Activated naive CD8-positive, alpha-beta T cell treated with anti-CD3 and anti-CD28 coated beads for 36 hours (primary cell): ENCODE measurements around the gene LYRM2. TPM values are rescaled to one million over a fixed set of nuclear protein-coding genes. Genes with fewer than 3 reads are reported as not detected.
A peak's percentile ranks its signal among the peaks of the same experiment; 100 is the strongest.

Experiments
- DNase-seq: peaks from one replicate; pipeline ENCODE4 v3.0.0; 2021
- H3K27ac Mint-ChIP-seq: one replicate; pipeline ENCODE4 v1.8.0; 2022; ENCODE audit warnings: mild to moderate bottlenecking, moderate library complexity, mixed read lengths
- H3K27me3 Mint-ChIP-seq: one replicate; pipeline ENCODE4 v1.8.0; 2022; ENCODE audit warnings: mild to moderate bottlenecking, mixed read lengths
- H3K36me3 Mint-ChIP-seq: one replicate; pipeline ENCODE4 v1.8.0; 2021; ENCODE audit warnings: mild to moderate bottlenecking, mixed read lengths
- H3K4me1 Mint-ChIP-seq: one replicate; pipeline ENCODE4 v1.8.0; 2021; ENCODE audit warnings: mixed read lengths
- H3K4me3 Mint-ChIP-seq: one replicate; pipeline ENCODE4 v1.8.0; 2022; ENCODE audit warnings: mild to moderate bottlenecking, moderate library complexity, mixed read lengths
- H3K9me3 Mint-ChIP-seq: one replicate; pipeline ENCODE4 v1.8.0; 2022; ENCODE audit warnings: mixed read lengths
- total RNA-seq, 2 experiments: library from RNA; stranded (reverse); gene quantifications; one replicate each; pipeline ENCODE4 v1.2.3, GENCODE V29; 2021

Gene LYRM2
- total RNA-seq, 2 experiments from 2014 or later: 31.6 to 32.3 TPM

- H3K27me3 Mint-ChIP-seq: no peaks in the 10 kb centered on the region
- H3K27ac Mint-ChIP-seq: no peak overlapping the region
- H3K9me3 Mint-ChIP-seq: peaks cover 12% of the 10 kb centered on the region
- DNase-seq: no peak
- peaks cover 13% of the 10 kb centered on the region for H3K36me3 Mint-ChIP-seq
- H3K4me3 Mint-ChIP-seq: no peak overlapping the region
- H3K4me1 Mint-ChIP-seq: peaks cover 13% of the 10 kb centered on the region
These were observed 46.8 kb downstream of the LYRM2 start for GRCh38 chr6:89591745-89592144.

GRCh38 chr6:89590133-89590532 is 48.4 kb downstream of the LYRM2 start:
- Mint-ChIP-seq H3K9me3 (no peaks in the 10 kb centered on the region), H3K4me3 (no peak overlapping the region), H3K27me3 (no peaks in the 10 kb centered on the region), H3K27ac (no peak overlapping the region), H3K4me1 (no peaks in the 10 kb centered on the region), H3K36me3 (no peaks in the 10 kb centered on the region)
- DNase-seq: no peak

- Mint-ChIP-seq H3K27me3 (no peaks in the 10 kb centered on the region), H3K27ac (no peak overlapping the region), H3K4me1 (no peaks in the 10 kb centered on the region), H3K36me3 (no peaks in the 10 kb centered on the region), H3K4me3 (no peak overlapping the region), H3K9me3 (no peaks in the 10 kb centered on the region)
- no peak for DNase-seq
These were observed 49.1 kb downstream of the LYRM2 start for GRCh38 chr6:89589297-89590025.

GRCh38 chr6:89585154-89585553 is 53.4 kb downstream of the LYRM2 start:
- no peak overlapping the region for H3K4me3 Mint-ChIP-seq
- DNase-seq: no peak
- no peak overlapping the region for H3K27ac Mint-ChIP-seq
- H3K27me3 Mint-ChIP-seq: no peaks in the 10 kb centered on the region
- no peaks in the 10 kb centered on the region for H3K9me3 Mint-ChIP-seq
- no peaks in the 10 kb centered on the region for H3K36me3 Mint-ChIP-seq
- no peaks in the 10 kb centered on the region for H3K4me1 Mint-ChIP-seq

- Mint-ChIP-seq H3K27ac (no peak overlapping the region), H3K27me3 (no peaks in the 10 kb centered on the region), H3K4me3 (no peak overlapping the region), H3K9me3 (no peaks in the 10 kb centered on the region), H3K36me3 (no peaks in the 10 kb centered on the region), H3K4me1 (no peaks in the 10 kb centered on the region)
- no peak for DNase-seq
These were observed 54.0 kb downstream of the LYRM2 start for GRCh38 chr6:89584539-89584938.

GRCh38 chr6:89583559-89583958 is 55.0 kb downstream of the LYRM2 start:
- no peak overlapping the region for H3K27ac Mint-ChIP-seq
- H3K27me3 Mint-ChIP-seq: no peaks in the 10 kb centered on the region
- DNase-seq: no peak
- no peak overlapping the region for H3K4me3 Mint-ChIP-seq
- no peaks in the 10 kb centered on the region for H3K36me3 Mint-ChIP-seq
- H3K9me3 Mint-ChIP-seq: no peaks in the 10 kb centered on the region
- H3K4me1 Mint-ChIP-seq: no peaks in the 10 kb centered on the region

- no peak overlapping the region for H3K27ac Mint-ChIP-seq
- H3K4me1 Mint-ChIP-seq: no peaks in the 10 kb centered on the region
- no peak overlapping the region for H3K4me3 Mint-ChIP-seq
- no peak for DNase-seq
- no peaks in the 10 kb centered on the region for H3K9me3 Mint-ChIP-seq
- no peaks in the 10 kb centered on the region for H3K36me3 Mint-ChIP-seq
- no peaks in the 10 kb centered on the region for H3K27me3 Mint-ChIP-seq
These were observed 55.8 kb downstream of the LYRM2 start for GRCh38 chr6:89582669-89583325.

GRCh38 chr6:89581689-89582088 is 56.9 kb downstream of the LYRM2 start:
- Mint-ChIP-seq H3K4me1 (no peaks in the 10 kb centered on the region), H3K36me3 (no peaks in the 10 kb centered on the region), H3K27me3 (no peaks in the 10 kb centered on the region), H3K9me3 (no peaks in the 10 kb centered on the region), H3K4me3 (no peak overlapping the region), H3K27ac (no peak overlapping the region)
- DNase-seq: no peak

- Mint-ChIP-seq H3K9me3 (no peaks in the 10 kb centered on the region), H3K36me3 (no peaks in the 10 kb centered on the region), H3K4me3 (no peak overlapping the region), H3K4me1 (no peaks in the 10 kb centered on the region), H3K27me3 (no peaks in the 10 kb centered on the region), H3K27ac (no peak overlapping the region)
- no peak for DNase-seq
These were observed 57.4 kb downstream of the LYRM2 start for GRCh38 chr6:89580997-89581666.

- no peak for DNase-seq
- Mint-ChIP-seq H3K36me3 (no peaks in the 10 kb centered on the region), H3K27me3 (no peaks in the 10 kb centered on the region), H3K4me1 (peaks cover 5% of the 10 kb centered on the region), H3K27ac (no peak overlapping the region), H3K9me3 (no peaks in the 10 kb centered on the region), H3K4me3 (no peak overlapping the region)
These were observed 63.0 kb downstream of the LYRM2 start for GRCh38 chr6:89575562-89575960.

GRCh38 chr6:89574910-89575561 is 63.5 kb downstream of the LYRM2 start:
- H3K4me3 Mint-ChIP-seq: no peak overlapping the region

GRCh38 chr6:89567630-89568390 is 70.7 kb downstream of the LYRM2 start:
- no peaks in the 10 kb centered on the region for H3K4me1 Mint-ChIP-seq
- no peaks in the 10 kb centered on the region for H3K27me3 Mint-ChIP-seq
- DNase-seq: no peak
- H3K4me3 Mint-ChIP-seq: no peak overlapping the region
- no peak overlapping the region for H3K27ac Mint-ChIP-seq
- H3K36me3 Mint-ChIP-seq: no peaks in the 10 kb centered on the region
- H3K9me3 Mint-ChIP-seq: no peaks in the 10 kb centered on the region

More at GRCh38 chr6:89574910-89575561, 63.5 kb downstream of the LYRM2 start:
- DNase-seq: no peak
- no peaks in the 10 kb centered on the region for H3K36me3 Mint-ChIP-seq
- H3K4me1 Mint-ChIP-seq: peaks cover 5% of the 10 kb centered on the region
- peak overlapping the region; percentile 2 for H3K27ac Mint-ChIP-seq
- H3K27me3 Mint-ChIP-seq: no peaks in the 10 kb centered on the region
- no peaks in the 10 kb centered on the region for H3K9me3 Mint-ChIP-seq

GRCh38 chr6:89566930-89567629 is 71.5 kb downstream of the LYRM2 start:
- no peaks in the 10 kb centered on the region for H3K36me3 Mint-ChIP-seq
- DNase-seq: no peak
- H3K4me3 Mint-ChIP-seq: no peak overlapping the region
- H3K27ac Mint-ChIP-seq: no peak overlapping the region
- H3K27me3 Mint-ChIP-seq: no peaks in the 10 kb centered on the region
- no peaks in the 10 kb centered on the region for H3K9me3 Mint-ChIP-seq
- no peaks in the 10 kb centered on the region for H3K4me1 Mint-ChIP-seq
